ENCODE results near the gene SLC25A22.

SLC25A22 gene

DNA sequence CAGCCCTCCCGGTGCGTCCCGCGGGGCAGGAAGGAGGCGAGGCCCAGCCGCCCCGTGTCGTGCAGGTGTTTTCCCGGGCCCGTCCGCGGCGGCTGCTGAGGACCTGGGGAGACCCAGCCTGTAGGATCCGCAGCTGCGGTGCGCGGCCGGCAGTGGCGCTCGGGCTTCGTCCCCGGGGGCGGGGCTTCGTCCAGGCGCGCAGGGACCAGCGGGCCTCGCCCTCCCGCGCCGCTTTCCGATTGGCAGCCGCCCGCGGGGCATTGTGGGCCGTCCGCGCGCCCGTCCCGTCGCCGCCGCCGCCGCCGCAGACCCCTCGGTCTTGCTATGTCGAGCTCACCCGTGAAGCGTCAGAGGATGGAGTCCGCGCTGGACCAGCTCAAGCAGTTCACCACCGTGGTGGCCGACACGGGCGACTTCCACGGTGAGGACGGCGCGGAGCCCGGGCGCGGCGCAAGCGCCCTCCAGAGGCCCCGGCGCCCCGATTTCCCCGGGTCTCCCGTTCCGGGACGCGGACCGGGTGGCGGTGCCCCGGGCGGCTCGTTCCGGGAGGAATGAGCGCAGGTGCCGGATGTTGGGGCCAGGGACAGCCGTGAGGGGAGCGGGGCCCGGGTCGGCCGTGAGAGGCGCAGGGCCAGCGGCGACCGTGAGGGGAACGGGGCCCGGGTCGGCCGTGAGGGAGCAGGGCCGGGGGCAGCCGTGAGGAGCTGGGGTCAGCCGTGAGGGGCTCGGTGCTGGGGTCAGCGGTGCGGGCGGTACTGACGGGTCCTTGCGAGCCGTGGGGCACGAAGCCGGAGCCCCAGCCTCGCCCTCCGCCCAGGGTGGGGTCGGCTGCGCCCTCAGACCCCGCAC, 50.7 kb downstream of the SLC25A22 start, which contains the start of gene TALDO1:
Gene TALDO1 (plus strand): TSS at position 307 of the 849 bp plus-strand sequence. CDS start 18 bp downstream, at position 325.
- Histone ChIP-seq H3K4me3 (ENCODE audit: low read depth, low read length) (peak within 1 kb of the TSS; percentile 96), H3K36me3 (ENCODE audit: insufficient read depth, low read length) (no peaks in the 10 kb centered on the region), H3K27me3 (ENCODE audit: insufficient read depth, low read length) (no peaks in the 10 kb centered on the region), H2AFZ (ENCODE audit: low read length, unreplicated experiment) (peak within 1 kb of the TSS; percentile 98), H3K4me1 (ENCODE audit: control insufficient read depth, insufficient read depth, low read length, unreplicated experiment) (peaks cover 14% of the 10 kb centered on the region), H3K79me2 (ENCODE audit: control insufficient read depth, insufficient read depth, low read length, unreplicated experiment) (peaks cover 54% of the 10 kb centered on the region), H3K27ac (ENCODE audit: low read depth, low read length) (peak within 1 kb of the TSS; percentile 78)

DNA sequence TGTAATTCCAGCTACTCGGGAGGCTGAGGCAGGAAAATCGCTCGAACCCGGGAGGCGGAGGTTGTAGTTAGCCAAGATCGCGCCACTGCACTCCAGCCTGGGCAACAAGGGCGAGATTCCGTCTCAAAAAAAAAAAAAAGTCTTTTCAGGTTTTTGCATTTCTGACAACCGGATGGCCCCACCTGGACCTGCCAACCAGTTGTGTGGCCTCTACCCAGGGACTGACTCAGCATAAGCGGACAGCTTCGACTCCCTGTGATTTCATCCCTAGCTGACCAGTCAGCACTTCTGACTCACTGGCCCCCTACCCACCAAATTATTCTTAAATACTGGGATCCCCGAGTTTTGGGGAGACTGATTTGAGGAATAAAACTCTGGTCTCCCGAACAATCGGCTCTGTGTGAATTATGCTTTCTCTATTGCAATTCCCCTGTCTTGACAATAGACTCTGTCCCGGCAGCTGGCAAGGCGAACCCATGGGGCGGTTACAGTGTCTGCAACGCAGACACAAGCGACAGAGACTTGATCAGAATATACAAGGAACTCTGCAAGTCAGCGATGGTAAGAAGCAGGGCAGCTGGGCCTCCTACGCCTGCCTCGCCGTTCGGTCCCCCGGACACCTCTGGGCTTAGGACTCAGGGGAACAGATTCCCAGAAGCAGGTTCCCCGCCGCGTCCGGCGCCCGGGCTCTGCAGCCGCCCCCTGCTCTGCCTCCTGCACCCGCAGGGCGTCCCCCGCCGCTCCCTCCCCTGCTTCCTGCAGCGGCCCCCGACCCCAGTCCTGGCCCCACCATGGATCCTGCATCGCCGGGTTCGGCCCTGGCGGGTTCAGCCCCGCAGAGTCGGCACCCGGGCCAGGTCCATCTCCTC, 51.6 kb downstream of the SLC25A22 start:
- Histone ChIP-seq H3K27me3 (ENCODE audit: insufficient read depth, low read length) (no peaks in the 10 kb centered on the region), H3K36me3 (ENCODE audit: insufficient read depth, low read length) (no peaks in the 10 kb centered on the region), H3K79me2 (ENCODE audit: control insufficient read depth, insufficient read depth, low read length, unreplicated experiment) (peaks cover 47% of the 10 kb centered on the region), H2AFZ (ENCODE audit: low read length, unreplicated experiment) (peak overlapping the region; percentile 98), H3K27ac (ENCODE audit: low read depth, low read length) (no peak overlapping the region), H3K4me3 (ENCODE audit: low read depth, low read length) (peak overlapping the region; percentile 96), H3K4me1 (ENCODE audit: control insufficient read depth, insufficient read depth, low read length, unreplicated experiment) (peaks cover 14% of the 10 kb centered on the region)

DNA sequence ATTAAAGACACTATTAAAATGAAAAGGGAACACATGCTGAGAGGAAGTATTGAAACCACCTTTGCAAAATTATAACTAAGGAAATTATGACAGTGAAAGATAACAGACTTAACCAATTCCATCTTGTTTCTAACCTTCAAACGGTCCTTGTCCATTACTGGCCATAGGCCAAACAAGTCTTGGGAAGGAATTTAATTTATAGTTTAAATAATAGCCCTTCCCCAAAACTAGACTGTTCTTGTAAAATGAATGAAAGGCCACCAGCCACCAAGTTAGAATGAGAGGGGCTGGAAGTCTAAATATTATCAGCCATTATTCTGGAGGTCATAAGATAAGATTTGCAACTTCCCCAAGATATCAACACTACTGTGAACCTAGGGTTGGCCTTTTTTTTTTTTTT, 52.7 kb downstream of the SLC25A22 start:
- peaks cover 36% of the 10 kb centered on the region for H3K79me2 ChIP-seq (ENCODE audit: control insufficient read depth, insufficient read depth, low read length, unreplicated experiment)
- H3K27ac ChIP-seq (ENCODE audit: low read depth, low read length) = no peak overlapping the region
- no peak overlapping the region for H3K4me3 ChIP-seq (ENCODE audit: low read depth, low read length)
- H3K27me3 ChIP-seq (ENCODE audit: insufficient read depth, low read length) = no peaks in the 10 kb centered on the region
- peaks cover 14% of the 10 kb centered on the region for H3K4me1 ChIP-seq (ENCODE audit: control insufficient read depth, insufficient read depth, low read length, unreplicated experiment)
- H3K36me3 ChIP-seq (ENCODE audit: insufficient read depth, low read length) = no peaks in the 10 kb centered on the region
- no peak overlapping the region for H2AFZ ChIP-seq (ENCODE audit: low read length, unreplicated experiment)

DNA sequence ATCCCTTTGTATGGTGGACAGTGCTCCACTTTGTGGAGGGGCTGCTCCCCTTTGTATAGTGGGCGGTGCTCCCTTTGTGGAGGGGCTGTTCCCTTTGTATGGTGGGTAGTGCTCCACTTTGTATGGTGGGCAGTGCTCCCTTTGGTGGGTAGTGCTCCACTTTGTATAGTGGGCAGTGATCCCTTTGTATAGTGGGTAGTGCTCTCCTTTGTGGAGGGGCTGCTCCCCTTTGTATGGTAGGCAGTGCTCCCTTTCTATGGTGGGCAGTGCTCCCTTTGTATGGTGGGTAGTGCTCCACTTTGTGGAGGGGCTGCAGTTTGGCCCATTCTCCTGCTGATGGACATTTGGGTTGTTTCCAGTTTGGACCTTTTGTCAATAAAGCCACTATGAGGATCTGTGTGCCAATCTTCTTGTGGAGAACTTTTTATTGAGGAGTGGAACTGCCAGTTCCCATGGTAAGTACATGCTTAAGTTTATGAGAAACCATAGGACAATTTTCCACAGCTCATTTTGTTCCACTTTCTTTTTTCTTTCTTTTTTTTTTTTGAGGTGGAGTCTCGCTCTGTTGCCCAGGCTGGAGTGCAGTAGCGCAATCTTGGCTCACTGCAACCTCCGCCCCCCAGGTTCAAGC, 55.4 kb downstream of the SLC25A22 start:
- Histone ChIP-seq H3K27me3 (ENCODE audit: insufficient read depth, low read length) (no peaks in the 10 kb centered on the region), H3K36me3 (ENCODE audit: insufficient read depth, low read length) (no peaks in the 10 kb centered on the region), H3K4me3 (ENCODE audit: low read depth, low read length) (no peak overlapping the region), H3K27ac (ENCODE audit: low read depth, low read length) (no peak overlapping the region), H3K79me2 (ENCODE audit: control insufficient read depth, insufficient read depth, low read length, unreplicated experiment) (peaks cover 8% of the 10 kb centered on the region), H3K4me1 (ENCODE audit: control insufficient read depth, insufficient read depth, low read length, unreplicated experiment) (no peaks in the 10 kb centered on the region), H2AFZ (ENCODE audit: low read length, unreplicated experiment) (no peak overlapping the region)

GRCh38 chr11:742156-742546, 55.9 kb downstream of the SLC25A22 start:
- Histone ChIP-seq H3K4me3 (ENCODE audit: low read depth, low read length) (no peak overlapping the region), H2AFZ (ENCODE audit: low read length, unreplicated experiment) (no peak overlapping the region), H3K27ac (ENCODE audit: low read depth, low read length) (no peak overlapping the region), H3K4me1 (ENCODE audit: control insufficient read depth, insufficient read depth, low read length, unreplicated experiment) (no peaks in the 10 kb centered on the region), H3K36me3 (ENCODE audit: insufficient read depth, low read length) (no peaks in the 10 kb centered on the region), H3K79me2 (ENCODE audit: control insufficient read depth, insufficient read depth, low read length, unreplicated experiment) (peaks cover 4% of the 10 kb centered on the region), H3K27me3 (ENCODE audit: insufficient read depth, low read length) (no peaks in the 10 kb centered on the region)

All from ACC112 (cell line).